DMS79 treated with DMSO at 0.1 percent for 48 hours (cell line): ENCODE data around the gene DIS3.
"Not testable (repeated sequence)": the region's sequence is repeated elsewhere in the genome, so short reads cannot be mapped to it uniquely, and the experiment has no call there.

Experiments
- DNase-seq: peaks from one replicate; lab custom pipeline; 2025; lab: John Stamatoyannopoulos, UW

Gene DIS3

DNA sequence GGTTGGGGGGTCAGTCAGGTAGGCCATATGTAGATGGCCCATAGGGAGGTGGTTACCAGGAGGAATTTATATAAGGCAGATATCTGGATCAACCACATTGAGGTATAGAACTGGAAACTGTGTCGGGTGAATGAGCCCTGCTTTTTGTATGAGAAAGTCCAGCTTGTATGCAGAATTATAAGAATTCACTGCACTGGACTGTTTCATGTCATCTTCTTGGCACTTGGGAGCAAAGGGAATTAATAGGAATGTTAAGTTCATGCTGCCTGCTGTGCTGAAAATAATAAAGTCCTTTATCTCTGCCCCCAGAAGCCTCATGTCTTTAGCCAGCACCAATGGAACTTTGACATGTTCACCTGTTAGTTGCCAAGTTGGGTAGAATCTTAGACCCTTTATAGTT, 41.7 kb downstream of the DIS3 start:
- DNase-seq, result no peak

DNA sequence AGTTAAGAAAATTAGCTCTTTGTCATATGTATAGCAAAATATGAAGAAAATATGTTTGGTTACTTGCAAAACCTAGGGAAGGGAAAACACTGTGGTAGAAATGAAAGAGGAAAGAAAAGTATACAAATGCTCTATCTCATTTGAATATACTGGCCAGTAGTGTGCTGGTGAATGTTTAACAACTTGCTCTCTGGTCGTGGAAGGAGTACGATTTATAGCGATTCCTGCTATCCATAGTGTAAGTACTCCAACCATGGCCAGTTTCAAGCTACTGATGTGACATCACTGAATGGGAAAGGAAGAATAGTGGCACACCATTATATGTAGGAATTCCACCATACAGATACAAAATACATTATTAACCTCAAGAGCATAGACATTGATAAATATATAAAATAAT, 44.7 kb downstream of the DIS3 start:
- no peak for DNase-seq

DNA sequence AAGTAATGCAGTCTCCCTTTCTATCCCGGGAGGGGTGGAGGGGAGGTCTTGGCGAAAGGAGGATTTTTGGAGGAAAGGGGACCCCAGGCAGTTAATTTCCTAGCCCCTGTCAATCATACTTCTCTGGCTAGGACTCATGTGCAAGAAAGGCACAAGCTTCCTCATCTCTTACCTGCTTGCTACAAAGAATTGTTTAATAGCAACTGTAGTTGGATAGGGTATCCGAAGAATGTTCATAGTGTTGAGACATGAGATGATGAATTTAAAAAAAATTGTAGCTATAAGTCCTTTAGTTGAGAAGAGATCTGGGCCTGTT, 53.5 kb downstream of the DIS3 start:
- DNase-seq, result peak; percentile 36

DNA sequence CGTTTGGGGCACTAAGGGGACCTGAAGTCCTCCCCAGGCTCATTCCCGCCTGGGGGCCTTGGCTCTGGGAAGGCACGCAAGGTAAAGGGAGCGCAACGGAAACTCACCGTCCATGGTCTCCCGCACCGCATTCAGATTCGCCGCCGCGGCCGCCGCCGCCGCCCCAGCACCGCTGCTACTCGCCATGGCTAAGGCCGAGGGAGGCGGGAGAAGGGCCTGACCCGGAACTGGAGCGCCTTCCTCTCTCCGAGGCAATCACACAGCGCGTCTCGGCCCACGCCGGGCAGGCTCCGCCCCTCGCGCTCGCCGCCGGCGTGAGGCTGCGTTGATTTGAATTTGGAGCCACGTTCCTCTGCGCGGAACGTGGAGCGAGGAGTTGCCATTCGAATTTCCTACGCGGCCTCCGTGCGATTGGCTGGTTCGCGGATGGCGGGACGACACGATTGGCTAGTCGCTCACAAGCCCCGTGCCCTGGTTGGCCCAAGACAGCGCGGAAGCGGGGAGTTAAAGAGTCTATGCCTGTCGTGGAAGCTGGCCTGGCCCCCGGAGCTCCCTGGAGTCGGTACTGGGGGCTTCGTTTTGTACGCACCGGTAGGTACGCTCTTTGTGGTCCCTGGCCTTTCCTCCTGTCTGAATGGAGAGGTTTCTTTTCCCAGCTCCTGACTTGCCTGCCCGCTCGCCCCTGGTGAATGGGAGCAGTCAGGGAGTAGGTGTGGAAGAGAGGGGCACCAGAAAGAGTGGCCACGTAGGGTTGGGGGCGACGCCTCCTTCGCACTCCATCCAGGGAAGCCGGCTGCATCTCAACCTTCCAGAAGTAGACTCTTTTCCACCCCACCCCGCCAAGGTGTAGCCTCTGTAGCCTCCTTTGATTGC, 54.0 kb downstream of the DIS3 start, which contains the start of the genes BORA and MZT1:
Gene BORA, plus strand, starts transcription at position 507 of the 873 bp plus-strand sequence. CDS start 1,018 bp downstream, outside the sequence.
Gene MZT1, minus strand, starts transcription at position 213 of the 873 bp plus-strand sequence. Its CDS starts 27 bp downstream, at position 186.
- peak; percentile 89 for DNase-seq

DNA sequence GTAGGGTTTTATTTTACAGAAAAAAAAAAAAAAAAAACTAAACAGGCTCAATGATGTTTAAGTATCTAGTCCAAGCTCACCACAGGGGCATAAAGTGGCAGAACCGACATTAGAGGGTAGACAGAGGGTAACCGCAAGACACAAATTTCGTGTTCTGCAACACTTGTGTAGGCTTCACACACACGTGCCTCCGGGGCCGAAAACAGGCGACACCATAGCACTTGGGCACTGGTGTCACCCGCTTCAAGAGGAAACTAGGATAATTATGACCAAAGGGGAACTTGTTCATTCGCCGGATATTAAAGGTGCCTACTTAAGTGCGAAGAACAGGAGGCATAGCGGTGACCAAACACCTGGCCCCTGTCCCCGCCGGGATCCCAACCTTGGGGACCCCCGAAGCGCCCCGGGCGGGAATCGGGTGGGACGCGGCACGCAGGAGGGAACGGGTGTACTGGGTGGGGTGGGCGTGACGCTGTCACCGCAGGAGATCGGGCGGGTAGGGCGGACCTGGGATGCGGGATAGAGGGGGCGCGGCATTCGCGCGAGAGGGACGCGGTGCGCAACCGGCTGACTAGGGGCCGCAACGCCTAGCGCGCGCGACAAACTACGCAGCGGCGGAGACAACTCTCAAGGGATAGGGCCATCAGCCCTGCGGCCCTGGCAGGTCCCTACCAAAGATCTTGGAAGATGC, 54.8 kb downstream of the DIS3 start:
- peak; percentile 12 for DNase-seq

DNA sequence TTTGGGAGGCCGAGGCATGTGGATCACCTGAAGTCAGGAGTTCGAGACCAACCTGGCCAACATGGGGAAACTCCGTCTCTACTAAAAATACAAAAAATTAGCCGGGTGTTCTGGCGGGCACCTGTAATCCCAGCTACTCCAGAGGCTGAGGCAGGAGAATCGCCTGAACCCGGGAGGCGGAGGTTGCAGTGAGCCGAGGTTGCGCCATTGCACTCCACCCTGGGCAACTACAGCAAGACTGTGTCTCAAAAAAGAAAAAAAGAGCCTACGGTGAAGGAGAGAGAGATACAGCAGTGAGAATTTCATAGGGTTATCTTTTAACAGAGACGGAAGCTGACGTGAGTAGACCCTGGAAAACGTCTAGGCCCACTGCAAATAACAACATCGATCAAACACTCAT, 55.5 kb downstream of the DIS3 start:
- DNase-seq, result not testable (repeated sequence)

DNA sequence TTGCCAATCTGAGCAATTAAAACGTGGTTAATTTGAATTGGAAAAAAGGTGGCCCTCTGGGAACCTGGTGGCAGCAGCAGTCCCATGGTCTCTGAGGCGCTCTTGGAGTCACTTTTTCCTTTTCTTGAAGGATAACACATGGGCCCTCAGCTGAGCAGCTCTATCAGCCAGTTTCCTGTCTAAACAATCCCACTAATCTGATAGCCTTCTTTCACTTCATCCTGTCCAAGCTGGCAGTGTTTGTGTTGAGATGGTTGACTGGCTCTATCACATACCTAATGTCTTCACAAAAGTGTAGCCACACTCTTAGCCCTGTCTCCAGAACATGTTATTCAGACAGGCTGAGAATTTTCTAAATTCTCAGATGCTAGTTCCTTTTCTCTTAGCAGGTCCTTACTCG, 64.9 kb downstream of the DIS3 start:
- no peak for DNase-seq
